MCF 10A (cell line): Measurements from ENCODE around the gene LMO4. TPM values are rescaled to one million over a fixed set of nuclear protein-coding genes. Genes with fewer than 3 reads are reported as not detected.

ENCODE experiments used
- BruUV-seq: library from RNA; stranded (reverse); fragments of 400-500 nt; replicated peaks from 2 replicates; lab custom pipeline; 2021; lab: Mats Ljungman, UMichigan
- CTCF ChIA-PET: fragments of 300-600 bp; sonication (Branson Sonifier 250); formaldehyde crosslinking; extraction: SDS; loops from one replicate; lab custom pipeline; 2021; ENCODE audit warnings: antibody characterized with exemption, inconsistent platforms; lab: Yijun Ruan, JAX
- POLR2A ChIA-PET: fragments of 300-600, 350-650 bp; sonication (Branson Sonifier 250); formaldehyde crosslinking; extraction: SDS; loops from one replicate; lab custom pipeline; 2020; ENCODE audit warnings: antibody characterized with exemption, inconsistent platforms; lab: Yijun Ruan, JAX
- DNase-seq: peaks from one replicate; pipeline ENCODE4 v3.0.0-alpha.2; 2018; ENCODE audit not compliant: unreplicated experiment
- H3K27ac Mint-ChIP-seq: one replicate; pipeline ENCODE4 v1.8.0; 2022; ENCODE audit warnings: mild to moderate bottlenecking, low read depth, mixed read lengths; ENCODE audit not compliant: unreplicated experiment
- H3K27me3 Mint-ChIP-seq: one replicate; pipeline ENCODE4 v1.8.0; 2022; ENCODE audit warnings: mixed read lengths; ENCODE audit not compliant: insufficient read depth, unreplicated experiment
- H3K36me3 Mint-ChIP-seq: one replicate; pipeline ENCODE4 v1.8.0; 2022; ENCODE audit warnings: mild to moderate bottlenecking, moderate library complexity, mixed read lengths; ENCODE audit not compliant: insufficient read depth, unreplicated experiment
- H3K4me1 Mint-ChIP-seq: one replicate; pipeline ENCODE4 v1.8.0; 2022; ENCODE audit warnings: mixed read lengths; ENCODE audit not compliant: insufficient read depth, unreplicated experiment
- H3K4me3 Mint-ChIP-seq: one replicate; pipeline ENCODE4 v1.8.0; 2022; ENCODE audit warnings: mild to moderate bottlenecking, moderate library complexity, mixed read lengths; ENCODE audit not compliant: unreplicated experiment
- H3K9me3 Mint-ChIP-seq: one replicate; pipeline ENCODE4 v1.8.0; 2022; ENCODE audit warnings: mixed read lengths; ENCODE audit not compliant: unreplicated experiment
- CTCF ChIP-seq: fragments of 200-600 bp; IDR thresholded peaks from one replicate; pipeline ENCODE4 v1.8.0; 2022; ENCODE audit warnings: antibody characterized with exemption, mild to moderate bottlenecking; ENCODE audit not compliant: unreplicated experiment
- intact Hi-C: fragments of 100-400 bp; cut with micrococcal nuclease; formaldehyde crosslinking; loops from 2 replicates; pipeline ENCODE4 v1.14.1; 2022
- total RNA-seq: library from RNA; stranded (reverse); gene quantifications from 2 replicates; pipeline ENCODE4 v1.2.3, GENCODE V29; 2022

LMO4 gene
- total RNA-seq, 1 experiment from 2014 or later, result 29.4 TPM

GRCh38 chr1:87370544-87370943 is 41.9 kb downstream of the LMO4 start:
- POLR2A ChIA-PET, result no interaction called here
- Mint-ChIP-seq H3K27ac (no peak overlapping the region), H3K4me1 (no peaks in the 10 kb centered on the region), H3K4me3 (no peak overlapping the region), H3K9me3 (peaks cover 8% of the 10 kb centered on the region), H3K27me3 (no peaks in the 10 kb centered on the region), H3K36me3 (no peaks in the 10 kb centered on the region)
- no TSS peak for BruUV-seq
- TF ChIP-seq CTCF, result no peak
- no peak for DNase-seq
- intact Hi-C loops, result no loop called here
- CTCF ChIA-PET, result no interaction called here

- BruUV-seq, result no TSS peak
- Mint-ChIP-seq H3K9me3 (peaks cover 23% of the 10 kb centered on the region), H3K27me3 (no peaks in the 10 kb centered on the region), H3K4me1 (no peaks in the 10 kb centered on the region), H3K4me3 (no peak overlapping the region), H3K36me3 (no peaks in the 10 kb centered on the region), H3K27ac (no peak overlapping the region)
- ChIA-PET POLR2A (no interaction called here), CTCF (no interaction called here)
- TF ChIP-seq CTCF, result no peak
- DNase-seq, result no peak
- intact Hi-C loops, result no loop called here
Observed at GRCh38 chr1:87379306-87379705, 50.6 kb downstream of the LMO4 start.

- DNase-seq, result no peak
- BruUV-seq, result no TSS peak
- intact Hi-C loops, result no loop called here
- Mint-ChIP-seq H3K27me3 (no peaks in the 10 kb centered on the region), H3K4me1 (no peaks in the 10 kb centered on the region), H3K36me3 (no peaks in the 10 kb centered on the region), H3K27ac (no peak overlapping the region), H3K9me3 (peaks cover 11% of the 10 kb centered on the region), H3K4me3 (no peak overlapping the region)
- no peak for TF ChIP-seq CTCF
- ChIA-PET CTCF (interaction anchor here (0.9 kb wide), 1 partner anchor 12 kb away, joined by 3 read pairs; no protein-coding TSS in a partner anchor), POLR2A (interaction anchor here (0.7 kb wide), 1 partner anchor 60 kb away, joined by 3 read pairs; no protein-coding TSS in a partner anchor)
Observed at GRCh38 chr1:87386217-87386790, 57.6 kb downstream of the LMO4 start.

GRCh38 chr1:87388411-87388810 is 59.7 kb downstream of the LMO4 start:
- Mint-ChIP-seq H3K4me3 (no peak overlapping the region), H3K9me3 (peaks cover 11% of the 10 kb centered on the region), H3K36me3 (no peaks in the 10 kb centered on the region), H3K27ac (no peak overlapping the region), H3K4me1 (peaks cover 16% of the 10 kb centered on the region), H3K27me3 (no peaks in the 10 kb centered on the region)
- POLR2A ChIA-PET, result no interaction called here
- CTCF ChIA-PET, result interaction anchor here (0.9 kb wide), 1 partner anchor 19 kb away, joined by 3 read pairs; no protein-coding TSS in a partner anchor
- no peak for DNase-seq
- no TSS peak for BruUV-seq
- TF ChIP-seq CTCF, result no peak
- intact Hi-C loops, result no loop called here
